DND-41 (cell line): ENCODE results near the gene FXYD5.

ENCODE experiments used
- ATAC-seq: fragments of 200-7000 bp; cut with Tn5 transposase; 3 replicates; pipeline ENCODE4 v1.9.1; 2021; ENCODE audit warnings: low read depth; ENCODE audit not compliant: insufficient read depth
- DNase-seq: peaks from one replicate; pipeline ENCODE4 v3.0.0-alpha.2; 2020
- H2AFZ ChIP-seq: 2 replicates; pipeline ENCODE4 v1.6.0; 2012; ENCODE audit warnings: low read depth, low read length
- H3K27ac ChIP-seq: 2 replicates; pipeline ENCODE4 v1.5.1; 2012; ENCODE audit warnings: low read length, inconsistent platforms
- H3K27me3 ChIP-seq: fragments of 200-600 bp; sonication (generic); 2 replicates; pipeline ENCODE4 v1.6.0; 2012; ENCODE audit warnings: low read length, mild to moderate bottlenecking, inconsistent platforms; ENCODE audit not compliant: insufficient read depth, poor library complexity
- H3K36me3 ChIP-seq: 2 replicates; pipeline ENCODE4 v1.5.1; 2012; ENCODE audit warnings: low read length, inconsistent platforms; ENCODE audit not compliant: insufficient read depth
- H3K4me1 ChIP-seq: 2 replicates; pipeline ENCODE4 v1.5.1; 2012; ENCODE audit warnings: mild to moderate bottlenecking, low read length; ENCODE audit not compliant: insufficient read depth
- H3K4me2 ChIP-seq: 2 replicates; pipeline ENCODE4 v1.6.0; 2012; ENCODE audit warnings: mild to moderate bottlenecking, moderate library complexity, low read length, inconsistent platforms; ENCODE audit not compliant: insufficient read depth
- H3K4me3 ChIP-seq, 2 experiments: fragments of 200-600 bp in 1 of 2; shearing (Covaris generic) in 1 of 2; 2 replicates each; pipeline ENCODE4 v1.5.1; 2012 to 2016; ENCODE audit warnings: inconsistent platforms in 2 of 2, low read length in 2 of 2, mild to moderate bottlenecking in 2 of 2, low read depth in 1 of 2, moderate library complexity in 1 of 2
- H3K79me2 ChIP-seq: 2 replicates; pipeline ENCODE4 v1.6.0; 2012; ENCODE audit warnings: low read length, inconsistent platforms; ENCODE audit not compliant: insufficient read depth
- H3K9ac ChIP-seq: 2 replicates; pipeline ENCODE4 v1.6.0; 2012; ENCODE audit warnings: low read depth, mild to moderate bottlenecking, inconsistent platforms, low read length, moderate library complexity
- H3K9me3 ChIP-seq: 2 replicates; pipeline ENCODE4 v1.5.1; 2012; ENCODE audit warnings: low read length, moderate library complexity, mild to moderate bottlenecking, inconsistent platforms; ENCODE audit not compliant: insufficient read depth, severe bottlenecking
- H4K20me1 ChIP-seq: 2 replicates; pipeline ENCODE4 v1.6.0; 2012; ENCODE audit warnings: low read length; ENCODE audit not compliant: insufficient read depth
- CTCF ChIP-seq: IDR thresholded peaks from 2 replicates; pipeline ENCODE4 v1.5.1; 2012; ENCODE audit warnings: borderline replicate concordance, low read length, moderate library complexity, mild to moderate bottlenecking; ENCODE audit not compliant: poor library complexity, severe bottlenecking; ENCODE audit errors: extremely low read depth
- EZH2 ChIP-seq: IDR thresholded peaks from 3 replicates; pipeline ENCODE4 v1.6.1; 2012; ENCODE audit warnings: borderline replicate concordance, low read depth, mild to moderate bottlenecking, moderate library complexity, low read length, inconsistent platforms; ENCODE audit not compliant: severe bottlenecking

FXYD5 gene

GRCh38 chr19:35202722-35203688, 48.5 kb downstream of the FXYD5 start:
- no peak overlapping the region for H2AFZ ChIP-seq
- no peaks in the 10 kb centered on the region for H3K4me1 ChIP-seq
- no peaks in the 10 kb centered on the region for H3K36me3 ChIP-seq
- H3K9ac ChIP-seq = no peak overlapping the region
- no peaks in the 10 kb centered on the region for H3K79me2 ChIP-seq
- no peak overlapping the region for H3K4me2 ChIP-seq
- no peak for ATAC-seq
- TF ChIP-seq EZH2 = no peak
- TF ChIP-seq CTCF = no peak
- no peak for DNase-seq
- H3K4me3 ChIP-seq = no peak overlapping the region
- H3K27ac ChIP-seq = no peak overlapping the region
- peaks cover 3% of the 10 kb centered on the region for H3K27me3 ChIP-seq
- no peaks in the 10 kb centered on the region for H4K20me1 ChIP-seq
- no peaks in the 10 kb centered on the region for H3K9me3 ChIP-seq

GRCh38 chr19:35204799-35205732, 50.5 kb downstream of the FXYD5 start:
- no peak overlapping the region for H3K4me2 ChIP-seq
- no peak overlapping the region for H3K9ac ChIP-seq
- no peaks in the 10 kb centered on the region for H3K4me1 ChIP-seq
- no peaks in the 10 kb centered on the region for H4K20me1 ChIP-seq
- no peaks in the 10 kb centered on the region for H3K36me3 ChIP-seq
- H3K79me2 ChIP-seq = no peaks in the 10 kb centered on the region
- H3K27me3 ChIP-seq = peaks cover 3% of the 10 kb centered on the region
- no peak overlapping the region for H2AFZ ChIP-seq
- TF ChIP-seq CTCF (no peak), EZH2 (no peak)
- no peak overlapping the region for H3K27ac ChIP-seq
- no peak for DNase-seq
- no peaks in the 10 kb centered on the region for H3K9me3 ChIP-seq
- ATAC-seq = no peak
- H3K4me3 ChIP-seq = no peak overlapping the region

- ATAC-seq (no peak), DNase-seq (no peak)
- Histone ChIP-seq H3K9ac (no peak overlapping the region), H3K4me3 (no peak overlapping the region), H2AFZ (no peak overlapping the region), H3K27ac (no peak overlapping the region), H3K79me2 (no peaks in the 10 kb centered on the region), H3K4me2 (no peak overlapping the region), H3K36me3 (no peaks in the 10 kb centered on the region), H3K27me3 (no peaks in the 10 kb centered on the region), H3K4me1 (no peaks in the 10 kb centered on the region), H3K9me3 (no peaks in the 10 kb centered on the region), H4K20me1 (no peaks in the 10 kb centered on the region)
- TF ChIP-seq CTCF = no peak
- no peak for TF ChIP-seq EZH2
Measured at GRCh38 chr19:35205733-35206323, 51.3 kb downstream of the FXYD5 start.
